Suprapubic skin (tissue), 4 donors: ENCODE results near the gene KLHL29. TPM values are rescaled to one million over a fixed set of nuclear protein-coding genes. Genes with fewer than 3 reads are reported as not detected.

Source experiments
- DNase-seq, 2 donors: peaks; one replicate each; pipeline ENCODE4 v3.0.0-alpha.2; 2019; ENCODE audit warnings: low spot score in 2 of 2
- H3K27ac ChIP-seq: fragments of 200-600 bp; sonication (generic); one replicate; pipeline ENCODE4 v1.5.1; 2019
- H3K27me3 ChIP-seq: fragments of 200-600 bp; sonication (generic); one replicate; pipeline ENCODE4 v1.5.1; 2019
- H3K36me3 ChIP-seq: fragments of 200-600 bp; sonication (generic); one replicate; pipeline ENCODE4 v1.5.1; 2019
- H3K4me1 ChIP-seq: fragments of 200-600 bp; sonication (generic); one replicate; pipeline ENCODE4 v1.5.1; 2019
- H3K4me3 ChIP-seq: fragments of 200-600 bp; sonication (generic); one replicate; pipeline ENCODE4 v1.5.1; 2019; ENCODE audit warnings: mild to moderate bottlenecking
- H3K9me3 ChIP-seq: fragments of 200-600 bp; sonication (generic); one replicate; pipeline ENCODE4 v1.5.1; 2019
- CTCF ChIP-seq, 2 donors: fragments of 200-600 bp in 1 of 2; fragments of 450-650 bp in 1 of 2; sonication (generic) in 1 of 2; IDR thresholded peaks; one replicate each; pipeline ENCODE4 v1.5.1; 2016 to 2019; ENCODE audit warnings: antibody characterized with exemption in 2 of 2, mild to moderate bottlenecking in 1 of 2, moderate library complexity in 1 of 2
- EP300 ChIP-seq: sonication (generic); formaldehyde crosslinking; IDR thresholded peaks from one replicate; pipeline ENCODE4 v1.6.1; 2017; ENCODE audit warnings: antibody characterized with exemption
- POLR2A ChIP-seq, 2 donors: fragments of 450-650 bp; IDR thresholded peaks; one replicate each; pipeline ENCODE4 v1.6.1; 2017; ENCODE audit warnings: antibody characterized with exemption in 2 of 2, mild to moderate bottlenecking in 2 of 2, moderate library complexity in 2 of 2
- POLR2AphosphoS5 ChIP-seq, 3 donors: sonication (generic); formaldehyde crosslinking; IDR thresholded peaks; one replicate each; pipeline ENCODE4 v1.6.1; 2017; ENCODE audit warnings: antibody characterized with exemption in 3 of 3
- WGBS: methylation state at CpG from one replicate; pipeline ENCODE4 v1.1.5; 2018; 5-methylcytosine and 5-hydroxymethylcytosine counted together
- total RNA-seq, 4 donors: library from RNA; depleted of rRNA; stranded (reverse); fragments of >200 nt; gene quantifications; one replicate each; pipeline ENCODE4 v1.1.0, GENCODE V29; 2016

Gene KLHL29
- total RNA-seq, 4 donors from 2014 or later: 17.1 to 30.8 (median 20.7) TPM

- 76% methylated on average over 3 of the region's 3 CpGs for WGBS
- no peak overlapping the region for H3K4me3 ChIP-seq
- H3K27me3 ChIP-seq: no peaks in the 10 kb centered on the region
- TF ChIP-seq CTCF (IDR thresholded peaks at IDR 0.05) (no peak), POLR2A (IDR thresholded peaks at IDR 0.05) (no peak), EP300 (no peak), POLR2AphosphoS5 (IDR thresholded peaks at IDR 0.05) (no peak)
- no peaks in the 10 kb centered on the region for H3K36me3 ChIP-seq
- no peak for DNase-seq
- no peak overlapping the region for H3K27ac ChIP-seq
- H3K4me1 ChIP-seq: no peaks in the 10 kb centered on the region
- no peaks in the 10 kb centered on the region for H3K9me3 ChIP-seq
Observed at GRCh38 chr2:23447405-23447804, 62.4 kb downstream of the KLHL29 start.

- 96% methylated on average over 2 of the region's 2 CpGs for WGBS
- TF ChIP-seq POLR2A (IDR thresholded peaks at IDR 0.05): no peak
- TF ChIP-seq CTCF (IDR thresholded peaks at IDR 0.05): no peak
- TF ChIP-seq EP300: no peak
- no peak for TF ChIP-seq POLR2AphosphoS5 (IDR thresholded peaks at IDR 0.05)
- no peak overlapping the region for H3K27ac ChIP-seq
Observed at GRCh38 chr2:23448906-23449305, 63.9 kb downstream of the KLHL29 start.

GRCh38 chr2:23449413-23449812 lies 64.4 kb downstream of the KLHL29 start:
- no peak overlapping the region for H3K27ac ChIP-seq
- H3K9me3 ChIP-seq: no peaks in the 10 kb centered on the region
- no peaks in the 10 kb centered on the region for H3K27me3 ChIP-seq
- TF ChIP-seq CTCF (IDR thresholded peaks at IDR 0.05) (no peak), EP300 (no peak), POLR2A (IDR thresholded peaks at IDR 0.05) (no peak), POLR2AphosphoS5 (IDR thresholded peaks at IDR 0.05) (no peak)
- H3K4me1 ChIP-seq: no peaks in the 10 kb centered on the region
- H3K4me3 ChIP-seq: no peak overlapping the region
- no peak for DNase-seq
- no peaks in the 10 kb centered on the region for H3K36me3 ChIP-seq

More at GRCh38 chr2:23448906-23449305, 63.9 kb downstream of the KLHL29 start:
- no peak for DNase-seq
- Histone ChIP-seq H3K4me3 (no peak overlapping the region), H3K9me3 (no peaks in the 10 kb centered on the region), H3K36me3 (no peaks in the 10 kb centered on the region), H3K27me3 (no peaks in the 10 kb centered on the region), H3K4me1 (no peaks in the 10 kb centered on the region)

- TF ChIP-seq POLR2A (IDR thresholded peaks at IDR 0.05) (no peak), POLR2AphosphoS5 (IDR thresholded peaks at IDR 0.05) (no peak), CTCF (IDR thresholded peaks at IDR 0.05) (no peak), EP300 (no peak)
- no peaks in the 10 kb centered on the region for H3K9me3 ChIP-seq
- H3K27ac ChIP-seq: no peak overlapping the region
- H3K36me3 ChIP-seq: no peaks in the 10 kb centered on the region
- H3K27me3 ChIP-seq: no peaks in the 10 kb centered on the region
- 86% methylated on average over 14 of the region's 14 CpGs for WGBS
- H3K4me3 ChIP-seq: no peak overlapping the region
- DNase-seq: no peak
- no peaks in the 10 kb centered on the region for H3K4me1 ChIP-seq
Observed at GRCh38 chr2:23449831-23450331, 64.9 kb downstream of the KLHL29 start.

- no peaks in the 10 kb centered on the region for H3K9me3 ChIP-seq
- no peaks in the 10 kb centered on the region for H3K36me3 ChIP-seq
- 65% methylated on average over 5 of the region's 5 CpGs for WGBS
- H3K4me1 ChIP-seq: no peaks in the 10 kb centered on the region
- TF ChIP-seq CTCF (IDR thresholded peaks at IDR 0.05) (no peak), EP300 (no peak), POLR2AphosphoS5 (IDR thresholded peaks at IDR 0.05) (no peak), POLR2A (IDR thresholded peaks at IDR 0.05) (no peak)
- no peaks in the 10 kb centered on the region for H3K27me3 ChIP-seq
- H3K4me3 ChIP-seq: no peak overlapping the region
- DNase-seq: no peak
- H3K27ac ChIP-seq: no peak overlapping the region
Observed at GRCh38 chr2:23452372-23452771, 67.4 kb downstream of the KLHL29 start.
